ENCODE results near the gene HABP4.

The HABP4 gene

GRCh38 chr9:96478829-96479371 is 28.9 kb downstream of the HABP4 start:
- DNase-seq, result no peak

DNA sequence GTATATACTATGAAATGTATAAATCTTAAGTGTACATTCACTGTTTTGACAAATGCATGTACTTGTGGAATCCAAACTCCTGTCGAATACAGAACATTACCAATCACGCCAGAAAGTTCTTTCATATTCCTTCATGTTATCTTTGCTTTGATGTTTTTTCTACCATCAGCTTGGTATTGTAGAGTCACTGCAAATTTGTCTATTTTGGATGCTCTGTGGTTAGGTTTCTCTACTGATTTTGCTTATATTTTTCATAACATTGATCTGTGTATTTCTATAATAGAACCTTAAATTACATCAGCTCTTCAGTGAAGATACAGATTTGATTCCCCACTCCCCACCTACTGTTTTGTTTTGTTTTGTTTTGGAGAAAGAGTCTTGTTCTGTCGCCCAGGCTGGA is 30.8 kb downstream of the HABP4 start:
- no peak for DNase-seq

- DNase-seq, result no peak
Measured at GRCh38 chr9:96482476-96482875, 32.5 kb downstream of the HABP4 start.

GRCh38 chr9:96483197-96483596 is 33.2 kb downstream of the HABP4 start:
- DNase-seq, result no peak

- no peak for DNase-seq
Measured at GRCh38 chr9:96483733-96484390, 33.9 kb downstream of the HABP4 start.

DNA sequence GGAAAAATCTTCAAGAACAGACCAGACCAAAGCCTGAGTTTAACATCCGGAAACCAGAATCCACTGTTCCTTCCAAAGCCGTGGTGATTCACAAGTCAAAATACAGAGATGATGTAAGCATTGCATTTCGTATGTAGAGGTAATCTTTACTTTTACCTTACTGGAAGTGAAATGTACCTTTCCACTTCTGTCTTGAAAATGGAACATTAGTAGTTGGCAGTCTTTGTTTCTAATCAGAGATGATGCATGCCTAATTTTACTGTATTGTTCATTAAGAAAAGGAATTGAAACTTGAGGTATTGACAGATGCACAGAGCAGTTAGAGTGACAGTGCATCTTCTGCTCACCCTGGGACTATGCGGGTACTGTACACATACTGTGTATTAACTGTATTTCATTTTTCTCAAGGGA is 34.6 kb downstream of the HABP4 start:
- no peak for DNase-seq

- no peak for DNase-seq
Measured at GRCh38 chr9:96485280-96485679, 35.3 kb downstream of the HABP4 start.

DNA sequence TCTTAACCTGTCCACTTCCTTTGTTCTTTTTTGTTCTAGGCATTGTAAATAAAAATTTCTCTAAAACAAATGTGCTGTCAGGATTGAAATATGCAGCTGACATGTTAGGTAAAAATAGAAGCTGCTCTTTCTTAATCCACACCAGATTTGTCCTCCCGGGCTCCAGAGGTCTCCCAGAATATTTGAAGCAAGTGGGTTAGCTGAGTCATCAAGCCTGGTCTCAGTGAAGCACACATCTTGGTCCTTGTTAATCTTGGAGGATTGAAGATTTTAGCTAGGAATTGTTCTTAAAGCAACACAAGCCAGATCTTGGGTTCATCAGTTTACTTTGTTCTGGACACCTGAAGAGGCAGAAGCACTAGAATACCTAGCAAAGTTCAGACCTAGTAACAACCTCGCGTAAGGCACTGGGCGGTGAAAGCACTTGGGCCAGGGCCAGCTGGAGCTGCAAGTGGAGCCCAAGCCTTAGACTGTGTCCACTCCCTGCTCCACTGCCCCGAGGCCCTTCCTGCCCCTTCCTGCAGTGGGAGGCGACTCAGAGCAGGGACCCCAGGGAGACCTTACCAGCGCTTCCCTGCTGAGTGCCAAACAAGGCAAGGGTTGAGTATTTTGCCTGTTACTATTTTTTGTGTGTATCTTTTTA is 36.5 kb downstream of the HABP4 start:
- DNase-seq, result no peak

DNA sequence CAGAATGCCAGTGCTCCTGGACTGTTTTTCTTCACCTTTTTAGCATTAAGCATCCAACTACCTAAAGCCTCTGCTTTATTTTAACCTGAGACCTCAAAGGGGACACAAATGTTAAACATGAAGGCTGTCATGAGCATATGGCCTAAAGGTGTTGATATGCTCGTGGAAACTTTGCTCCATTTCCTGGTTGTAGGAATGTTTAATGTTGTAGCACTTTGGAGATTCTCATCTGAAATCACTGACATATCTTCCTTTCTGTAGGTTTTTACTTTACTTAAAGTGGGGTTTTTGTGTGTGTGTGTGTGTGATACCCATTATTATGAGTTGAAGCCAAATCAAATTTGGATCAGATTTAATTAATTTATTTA is 37.0 kb downstream of the HABP4 start:
- DNase-seq, result no peak

- no peak for DNase-seq
Measured at GRCh38 chr9:96487949-96488348, 38.0 kb downstream of the HABP4 start.

- no peak for DNase-seq
Measured at GRCh38 chr9:96489482-96489979, 39.6 kb downstream of the HABP4 start.

DNA sequence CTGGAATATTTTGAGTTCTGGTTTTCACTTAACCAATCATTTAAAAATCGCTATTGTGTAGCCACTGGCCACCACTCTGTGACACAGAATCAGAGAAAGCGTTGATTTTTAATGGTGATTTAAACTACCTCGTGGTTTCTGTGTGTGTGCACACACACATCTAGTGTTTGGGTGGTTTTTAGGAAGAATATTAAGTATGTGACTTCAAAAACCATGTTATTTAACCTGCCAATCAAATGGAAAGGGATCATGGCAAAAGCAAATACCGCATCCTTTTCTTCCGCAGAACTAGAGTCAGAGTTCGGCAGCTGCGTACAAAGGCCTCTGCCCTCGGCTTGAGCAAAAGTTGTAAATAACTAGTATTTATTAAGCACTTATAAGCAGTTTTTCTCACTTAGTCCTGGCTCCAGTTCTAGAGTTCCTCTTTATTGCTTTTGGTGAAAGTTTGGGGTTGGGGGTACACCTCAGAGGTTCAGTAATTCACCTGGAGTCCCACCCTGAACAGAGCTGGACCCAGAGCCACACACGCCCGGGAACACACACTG is 40.6 kb downstream of the HABP4 start:
- DNase-seq, result no peak

DNA sequence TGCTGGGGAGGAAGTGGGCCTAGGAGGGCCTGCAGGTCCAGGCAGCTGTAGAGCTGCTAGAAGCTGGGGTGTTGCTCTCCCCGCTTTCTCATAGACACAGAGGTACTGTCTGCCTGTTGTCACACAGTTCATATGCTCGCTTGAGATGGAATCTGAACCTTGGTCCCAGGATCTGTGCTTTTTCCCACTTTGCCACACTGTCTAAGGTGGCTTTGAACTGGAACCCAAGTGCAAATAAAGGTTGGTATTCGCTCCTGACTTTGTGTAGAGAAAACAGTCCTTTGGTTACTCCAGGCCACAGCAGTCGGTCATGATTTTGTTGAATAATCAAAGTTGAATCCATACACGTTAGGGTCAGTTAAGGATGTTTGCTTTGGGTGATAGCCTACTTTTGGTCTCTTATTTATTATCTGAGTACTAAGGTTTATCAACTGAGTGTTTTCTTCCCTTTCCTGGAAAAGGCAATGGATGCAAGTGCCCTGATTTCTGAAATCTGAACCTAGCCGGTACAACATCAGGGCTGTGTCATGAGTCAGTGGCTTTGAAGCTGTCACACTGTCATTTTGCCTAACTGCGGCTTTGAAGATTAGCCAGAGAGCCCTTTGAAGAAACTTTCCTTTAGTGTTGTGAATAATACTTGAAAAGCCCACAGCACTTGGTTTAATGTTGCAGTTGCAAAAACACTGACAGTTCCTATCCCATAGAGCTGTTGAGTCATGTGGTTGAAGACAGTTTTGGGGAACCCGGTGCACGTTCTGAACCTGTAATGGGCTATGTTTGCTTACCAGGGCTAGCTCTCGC is 41.3 kb downstream of the HABP4 start:
- no peak for DNase-seq

DNA sequence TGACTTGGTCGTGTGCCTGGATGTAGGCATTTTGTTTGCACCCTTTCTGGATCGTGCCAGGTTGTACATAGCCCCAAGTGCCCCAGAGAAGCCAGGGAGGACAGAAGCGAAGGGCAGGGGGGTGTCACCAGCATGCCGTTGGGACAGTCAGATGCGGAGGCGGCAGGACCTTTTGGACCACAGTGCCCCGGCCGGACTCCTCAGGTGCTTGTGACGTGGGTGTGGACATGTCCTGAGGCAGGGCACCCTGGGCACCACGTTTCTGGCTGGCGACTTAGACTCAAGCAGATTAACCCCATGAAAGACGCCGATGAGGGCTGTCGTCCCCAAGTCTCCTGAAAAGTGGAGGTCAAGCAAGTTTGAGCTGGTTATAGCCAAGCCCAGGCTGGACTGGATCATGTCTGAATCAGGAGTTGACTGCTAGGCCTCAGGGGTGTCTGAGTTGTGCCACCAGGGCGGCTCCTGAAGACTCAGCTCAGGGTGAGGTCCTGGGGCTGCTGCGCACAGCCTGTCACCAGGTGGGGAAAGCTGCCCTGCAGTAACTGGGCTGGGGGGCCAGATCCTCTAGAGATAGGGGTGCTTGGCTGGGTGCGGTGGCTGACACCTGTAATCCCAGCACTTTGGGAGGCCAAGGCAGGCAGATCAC is 42.0 kb downstream of the HABP4 start:
- DNase-seq, result no peak

DNA sequence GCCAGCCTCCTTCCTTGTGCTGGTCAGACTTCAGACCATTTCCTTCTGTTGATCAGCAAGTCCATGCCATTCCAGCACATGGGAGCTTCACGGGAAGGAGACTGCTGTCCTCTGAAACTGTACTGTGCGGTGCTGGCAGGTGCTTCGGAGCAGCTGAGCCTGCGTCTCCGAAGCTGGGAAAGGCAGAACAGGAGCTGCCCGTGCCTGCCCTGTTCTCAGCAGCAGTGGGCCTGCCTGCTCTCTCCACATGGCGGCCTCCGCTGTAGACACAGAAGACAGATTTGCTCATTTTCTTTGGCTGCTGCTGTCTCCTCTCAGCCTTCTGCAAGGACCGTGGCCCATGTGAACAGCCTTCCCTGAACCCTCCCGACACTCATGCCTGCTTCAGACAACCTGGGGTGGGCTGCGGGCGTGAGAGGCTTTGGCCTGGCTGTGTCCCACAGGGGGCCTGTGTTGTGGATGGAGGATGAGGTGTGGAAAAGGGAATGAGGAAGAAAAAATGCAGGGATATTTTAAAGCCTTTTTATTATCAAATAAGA is 43.1 kb downstream of the HABP4 start:
- DNase-seq, result no peak

GRCh38 chr9:96493757-96494156 is 43.8 kb downstream of the HABP4 start:
- DNase-seq, result no peak

- DNase-seq, result no peak
Measured at GRCh38 chr9:96494215-96494800, 44.3 kb downstream of the HABP4 start.

DNA sequence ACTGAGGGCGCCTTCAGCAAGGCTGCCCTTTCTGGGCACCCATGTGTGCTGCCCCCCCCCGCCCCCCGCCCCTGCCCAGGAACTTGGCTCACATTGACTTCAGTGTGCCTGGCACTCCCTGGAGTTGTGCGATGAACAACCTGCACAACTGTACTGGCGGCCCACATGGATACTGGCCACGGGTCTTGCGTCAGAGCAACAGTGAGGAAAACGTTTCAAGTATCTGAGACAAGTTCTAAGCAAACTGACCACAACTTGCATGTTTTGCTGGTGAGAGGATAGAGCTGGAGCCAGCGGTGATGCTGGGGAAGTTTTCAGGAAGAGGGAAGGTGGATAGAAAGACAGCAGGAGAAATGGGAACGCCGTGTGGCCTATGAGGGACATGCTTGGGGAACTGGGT is 45.4 kb downstream of the HABP4 start:
- no peak for DNase-seq

DNA sequence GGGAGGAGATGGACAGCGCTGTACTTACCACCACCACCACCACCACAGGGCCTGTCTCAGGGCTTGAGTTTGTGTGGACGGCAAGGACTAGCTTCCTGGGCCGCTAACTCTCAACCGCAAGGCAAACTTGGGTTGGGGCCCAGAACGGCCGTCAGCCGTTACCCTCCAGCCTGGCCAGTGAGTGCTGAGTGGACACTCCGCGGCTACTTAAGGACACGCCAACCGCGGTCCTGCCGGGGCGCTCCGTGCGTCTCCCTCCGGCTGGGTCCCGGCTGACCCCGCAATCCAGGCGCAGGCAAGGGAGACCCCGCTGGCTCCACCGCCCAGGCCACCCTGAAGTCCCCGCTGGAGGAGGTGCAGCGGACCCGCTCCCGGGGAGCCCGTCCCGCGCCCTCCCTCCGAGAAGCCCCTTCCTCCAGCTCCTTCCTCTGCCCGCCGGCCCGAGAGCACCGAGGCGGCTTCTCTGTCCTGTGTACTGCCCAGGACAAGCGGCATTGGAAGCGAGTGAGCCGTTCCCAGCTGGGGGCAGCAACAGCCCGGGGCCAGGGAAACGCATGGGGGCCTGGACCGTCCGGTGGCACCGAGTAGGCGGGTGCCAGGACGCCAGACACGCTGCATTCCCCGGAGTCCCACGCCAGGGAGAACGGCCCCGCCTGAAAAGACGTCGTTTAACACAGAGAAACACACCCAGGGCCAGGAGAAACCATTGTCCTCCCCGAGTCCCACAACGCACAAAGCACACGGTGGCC is 46.6 kb downstream of the HABP4 start:
- no peak for DNase-seq

DNA sequence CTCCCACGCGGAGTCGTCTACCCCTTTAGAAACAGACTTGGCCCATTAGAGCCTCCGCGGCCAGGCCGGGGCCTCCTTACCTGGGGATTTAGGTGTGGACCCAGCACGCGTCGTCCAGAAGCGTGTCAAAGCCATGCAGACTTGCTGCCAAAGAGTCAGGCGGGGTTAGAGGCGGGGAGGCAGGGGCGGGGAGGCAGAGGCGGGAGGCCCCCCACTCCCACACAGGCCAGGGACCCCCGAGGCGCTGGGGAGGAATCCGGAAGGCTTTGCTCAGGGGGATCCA is 47.1 kb downstream of the HABP4 start:
- no peak for DNase-seq

DNA sequence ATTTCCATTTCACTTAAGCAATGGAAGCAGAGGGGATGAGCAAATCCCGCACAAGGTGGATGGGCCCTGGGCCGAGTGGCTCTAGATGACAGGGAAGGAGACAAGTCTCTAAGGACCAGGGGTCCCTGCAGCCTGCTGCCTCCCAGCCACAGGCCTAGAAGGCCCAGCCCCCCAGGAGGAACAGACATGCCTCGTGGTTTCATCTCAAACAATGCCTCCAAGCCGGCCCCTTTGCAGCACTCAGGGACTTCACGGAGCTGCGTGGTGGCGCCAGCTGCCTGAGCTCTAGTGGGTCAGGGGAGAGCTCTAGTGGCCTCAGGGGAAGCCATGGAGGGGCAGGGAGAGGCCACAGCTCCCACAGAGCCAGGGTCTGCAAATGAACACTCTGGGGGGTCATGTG is 48.8 kb downstream of the HABP4 start:
- no peak for DNase-seq

DNA sequence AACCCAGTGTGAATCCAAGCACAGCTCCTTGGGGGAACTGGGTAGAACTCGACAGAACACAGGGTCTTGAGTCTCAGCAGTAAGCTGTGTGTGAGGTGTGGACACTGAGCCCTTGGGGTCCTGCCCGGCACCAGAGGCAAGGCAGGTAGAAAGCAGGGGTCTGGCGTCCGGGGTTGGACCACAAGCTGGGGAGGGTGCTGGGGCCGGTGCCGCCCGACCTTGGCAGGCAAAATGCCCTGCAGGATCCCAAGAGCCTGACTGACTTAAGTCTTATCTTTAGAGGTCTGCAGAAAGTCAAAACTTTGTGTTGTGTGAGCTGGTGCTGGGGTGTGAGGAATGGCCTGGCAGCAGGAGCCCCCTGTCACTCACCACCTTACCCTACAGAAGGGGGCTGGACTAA is 49.3 kb downstream of the HABP4 start:
- DNase-seq, result no peak

Data from right forelimb (tissue), 1 donor.